H9 (cell line): Measurements from ENCODE around the gene DPP10. TPM values are rescaled to one million over a fixed set of nuclear protein-coding genes. Genes with fewer than 3 reads are reported as not detected.

ENCODE experiments used
- DNase-seq: peaks from one replicate; pipeline ENCODE4 v3.0.0-alpha.2; 2017
- H2AFZ ChIP-seq: one replicate; pipeline ENCODE4 v1.6.1; 2013; ENCODE audit warnings: mild to moderate bottlenecking, low read length, control low read depth, moderate library complexity
- H2AK5ac ChIP-seq: 2 replicates; pipeline ENCODE4 v1.6.1; 2013; ENCODE audit warnings: low read length, control low read depth, mixed read lengths; ENCODE audit not compliant: insufficient read length
- H2BK120ac ChIP-seq: one replicate; pipeline ENCODE4 v1.6.1; 2013; ENCODE audit warnings: low read depth, mild to moderate bottlenecking, low read length, control low read depth, inconsistent platforms; ENCODE audit not compliant: poor library complexity, severe bottlenecking
- H2BK12ac ChIP-seq: 2 replicates; pipeline ENCODE4 v1.6.1; 2013; ENCODE audit warnings: low read length, control low read depth, mixed read lengths, low read depth; ENCODE audit not compliant: insufficient read length
- H2BK15ac ChIP-seq: 2 replicates; pipeline ENCODE4 v1.6.1; 2013; ENCODE audit warnings: low read depth, low read length, control low read depth
- H2BK20ac ChIP-seq: one replicate; pipeline ENCODE4 v1.6.1; 2013; ENCODE audit warnings: low read depth, mild to moderate bottlenecking, low read length, control low read depth, inconsistent platforms; ENCODE audit not compliant: poor library complexity, severe bottlenecking
- H2BK5ac ChIP-seq: 2 replicates; pipeline ENCODE4 v1.6.1; 2013; ENCODE audit warnings: low read length, control low read depth, mixed read lengths; ENCODE audit not compliant: insufficient read length
- H3K14ac ChIP-seq: 2 replicates; pipeline ENCODE4 v1.6.1; 2013; ENCODE audit warnings: low read length, control low read depth; ENCODE audit not compliant: insufficient read depth
- H3K18ac ChIP-seq: 2 replicates; pipeline ENCODE4 v1.6.1; 2013; ENCODE audit warnings: low read depth, mild to moderate bottlenecking, mixed read lengths, low read length, control low read depth; ENCODE audit not compliant: insufficient read length
- H3K23ac ChIP-seq: 2 replicates; pipeline ENCODE4 v1.6.1; 2013; ENCODE audit warnings: low read length, control low read depth, mixed read lengths, low read depth; ENCODE audit not compliant: insufficient read length
- H3K23me2 ChIP-seq: 2 replicates; pipeline ENCODE4 v1.6.1; 2013; ENCODE audit warnings: low read depth, mild to moderate bottlenecking, mixed read lengths, low read length, control low read depth; ENCODE audit not compliant: insufficient read length, poor library complexity, severe bottlenecking
- H3K27ac ChIP-seq: 2 replicates; pipeline ENCODE4 v1.5.1; 2013; ENCODE audit warnings: low read length, control low read depth, mixed read lengths, low read depth; ENCODE audit not compliant: insufficient read length
- H3K27me3 ChIP-seq: 2 replicates; pipeline ENCODE4 v1.6.1; 2013; ENCODE audit warnings: low read length, control low read depth, inconsistent platforms; ENCODE audit not compliant: insufficient read depth
- H3K4ac ChIP-seq: 2 replicates; pipeline ENCODE4 v1.6.1; 2013; ENCODE audit warnings: low read depth, mild to moderate bottlenecking, control low read depth, inconsistent platforms, low read length, moderate library complexity
- H3K4me1 ChIP-seq: 2 replicates; pipeline ENCODE4 v1.6.1; 2013; ENCODE audit warnings: low read length, control low read depth, inconsistent platforms; ENCODE audit not compliant: insufficient read depth
- H3K4me2 ChIP-seq: 2 replicates; pipeline ENCODE4 v1.6.1; 2013; ENCODE audit warnings: low read length, control low read depth, mixed read lengths; ENCODE audit not compliant: insufficient read length, insufficient read depth
- H3K56ac ChIP-seq: 2 replicates; pipeline ENCODE4 v1.6.1; 2013; ENCODE audit warnings: low read depth, mild to moderate bottlenecking, mixed read lengths, low read length, control low read depth; ENCODE audit not compliant: insufficient read length
- H3K79me1 ChIP-seq: 2 replicates; pipeline ENCODE4 v1.6.1; 2013; ENCODE audit warnings: low read depth, mild to moderate bottlenecking, moderate library complexity, low read length, control low read depth, inconsistent platforms; ENCODE audit not compliant: insufficient read depth, poor library complexity, severe bottlenecking
- H3K79me2 ChIP-seq: 2 replicates; pipeline ENCODE4 v1.6.1; 2013; ENCODE audit warnings: low read length, control low read depth, inconsistent platforms; ENCODE audit not compliant: insufficient read depth
- H3K9ac ChIP-seq: 2 replicates; pipeline ENCODE4 v1.6.1; 2013; ENCODE audit warnings: low read length, control low read depth, mixed read lengths; ENCODE audit not compliant: insufficient read length; ENCODE audit errors: extremely low read depth
- H3K9me3 ChIP-seq: one replicate; pipeline ENCODE4 v1.6.1; 2013; ENCODE audit warnings: low read depth, low read length, inconsistent platforms; ENCODE audit not compliant: control insufficient read depth
- H3T11ph ChIP-seq: one replicate; pipeline ENCODE4 v1.6.1; 2013; ENCODE audit warnings: mild to moderate bottlenecking, low read length, control low read depth, inconsistent platforms
- H4K20me1 ChIP-seq: one replicate; pipeline ENCODE4 v1.6.1; 2013; ENCODE audit not compliant: control insufficient read depth, insufficient read length, insufficient read depth
- H4K5ac ChIP-seq: 2 replicates; pipeline ENCODE4 v1.6.1; 2013; ENCODE audit warnings: low read depth, mild to moderate bottlenecking, mixed read lengths, low read length, control low read depth; ENCODE audit not compliant: insufficient read length
- H4K8ac ChIP-seq: replicated peaks from 2 replicates; pipeline ENCODE4 v1.6.1; 2013; ENCODE audit warnings: low read length, control low read depth, mixed read lengths, low read depth; ENCODE audit not compliant: insufficient read length
- H4K91ac ChIP-seq: 2 replicates; pipeline ENCODE4 v1.6.1; 2013; ENCODE audit warnings: low read depth, mild to moderate bottlenecking, moderate library complexity, mixed read lengths, low read length, control low read depth; ENCODE audit not compliant: insufficient read length
- H3K27ac Mint-ChIP-seq, 3 experiments: 2 replicates in 2 of 3; 3 replicates in 1 of 3; pipeline ENCODE4 v1.8.0; 2020 to 2021; ENCODE audit warnings: mixed read lengths in 3 of 3, mild to moderate bottlenecking in 1 of 3, moderate library complexity in 1 of 3
- H3K27me3 Mint-ChIP-seq: 2 replicates; pipeline ENCODE4 v1.8.0; 2021; ENCODE audit warnings: low read depth, mild to moderate bottlenecking, moderate library complexity, mixed read lengths
- H3K36me3 Mint-ChIP-seq, 3 experiments: 2 replicates in 2 of 3; 3 replicates in 1 of 3; pipeline ENCODE4 v1.8.0; 2020 to 2021; ENCODE audit warnings: low read depth in 3 of 3, mixed read lengths in 3 of 3; ENCODE audit not compliant: insufficient read depth in 1 of 3
- H3K4me1 Mint-ChIP-seq, 2 experiments: 2 replicates each; pipeline ENCODE4 v1.8.0; 2020; ENCODE audit warnings: mixed read lengths in 2 of 2
- H3K4me3 Mint-ChIP-seq, 2 experiments: 2 replicates in 1 of 2; 3 replicates in 1 of 2; pipeline ENCODE4 v1.8.0; 2020 to 2021; ENCODE audit warnings: mild to moderate bottlenecking in 2 of 2, mixed read lengths in 2 of 2, moderate library complexity in 1 of 2
- H3K9me3 Mint-ChIP-seq, 2 experiments: 2 replicates in 1 of 2; 3 replicates in 1 of 2; pipeline ENCODE4 v1.8.0; 2020; ENCODE audit warnings: mild to moderate bottlenecking in 2 of 2, mixed read lengths in 2 of 2, moderate library complexity in 1 of 2
- WGBS: extraction: QIAGEN DNeasy Blood & Tissue Kit; methylation state at CpG from one replicate; pipeline ENCODE4 v1.1.7; 2013; ENCODE audit warnings: missing lambda C conversion rate, low lambda C conversion rate, mixed read lengths; ENCODE audit not compliant: insufficient read length; ENCODE audit errors: extremely low coverage; 5-methylcytosine and 5-hydroxymethylcytosine counted together
- total RNA-seq: library from RNA; stranded (reverse); gene quantifications from 2 replicates; pipeline ENCODE4 v1.2.1, GENCODE V29; 2021
- TF ChIP-seq, protein P1 (sequence below): fragments of 200-600 bp; sonication (generic); conservative IDR thresholded peaks from 3 replicates; pipeline ENCODE4 v1.8.0; 2021; ENCODE audit warnings: antibody characterized with exemption, mild to moderate bottlenecking

DPP10 gene
- total RNA-seq, 1 experiment from 2014 or later = 11.3 TPM

DNA sequence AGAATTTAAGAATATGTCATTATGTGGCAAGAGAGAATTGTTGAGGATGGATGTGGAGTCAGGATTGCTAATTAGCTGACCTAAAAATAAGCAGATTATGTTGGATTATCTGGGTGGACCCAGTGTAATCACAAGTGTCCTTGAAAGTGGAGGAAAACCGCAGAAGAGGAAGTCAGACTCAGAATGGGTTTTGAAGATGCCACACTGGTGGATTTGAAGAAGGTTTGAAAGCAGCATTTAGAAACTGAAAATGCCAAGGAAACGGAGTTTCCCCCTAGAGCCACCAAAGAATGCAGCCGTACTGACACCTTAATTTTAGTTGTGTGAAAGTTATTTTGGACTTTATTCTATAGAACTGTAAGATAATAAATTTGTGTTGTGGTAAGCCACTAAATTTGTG lies 41.6 kb upstream of the DPP10 start:
- Histone ChIP-seq H3T11ph (no peak overlapping the region), H2BK5ac (no peak overlapping the region), H2BK20ac (no peak overlapping the region), H3K79me2 (no peaks in the 10 kb centered on the region), H4K20me1 (no peaks in the 10 kb centered on the region), H3K9ac (no peak overlapping the region), H3K14ac (no peak overlapping the region), H2BK15ac (no peak overlapping the region), H3K79me1 (no peaks in the 10 kb centered on the region), H4K91ac (no peak overlapping the region), H3K4me2 (no peak overlapping the region), H2BK120ac (no peak overlapping the region), H3K9me3 (no peaks in the 10 kb centered on the region), H3K56ac (no peak overlapping the region), H3K4me1 (no peaks in the 10 kb centered on the region), H3K27ac (no peak overlapping the region), H4K5ac (no peak overlapping the region), H3K23ac (no peak overlapping the region), H4K8ac (no peak overlapping the region), H2BK12ac (no peak overlapping the region), H3K18ac (no peak overlapping the region), H3K23me2 (no peaks in the 10 kb centered on the region), H2AFZ (no peak overlapping the region), H2AK5ac (no peak overlapping the region), H3K27me3 (no peaks in the 10 kb centered on the region), H3K4ac (no peak overlapping the region)
- Mint-ChIP-seq H3K27me3 (peaks cover 2% of the 10 kb centered on the region), H3K4me3 (no peak overlapping the region), H3K36me3 (no peaks in the 10 kb centered on the region; a peak in 1 of 7 replicates), H3K9me3 (peaks cover 5 to 8% of the 10 kb centered on the region in 2 experiments; a peak in 2 of 5 replicates), H3K4me1 (no peaks in the 10 kb centered on the region), H3K27ac (no peak overlapping the region)
- TF ChIP-seq, protein P1, sequence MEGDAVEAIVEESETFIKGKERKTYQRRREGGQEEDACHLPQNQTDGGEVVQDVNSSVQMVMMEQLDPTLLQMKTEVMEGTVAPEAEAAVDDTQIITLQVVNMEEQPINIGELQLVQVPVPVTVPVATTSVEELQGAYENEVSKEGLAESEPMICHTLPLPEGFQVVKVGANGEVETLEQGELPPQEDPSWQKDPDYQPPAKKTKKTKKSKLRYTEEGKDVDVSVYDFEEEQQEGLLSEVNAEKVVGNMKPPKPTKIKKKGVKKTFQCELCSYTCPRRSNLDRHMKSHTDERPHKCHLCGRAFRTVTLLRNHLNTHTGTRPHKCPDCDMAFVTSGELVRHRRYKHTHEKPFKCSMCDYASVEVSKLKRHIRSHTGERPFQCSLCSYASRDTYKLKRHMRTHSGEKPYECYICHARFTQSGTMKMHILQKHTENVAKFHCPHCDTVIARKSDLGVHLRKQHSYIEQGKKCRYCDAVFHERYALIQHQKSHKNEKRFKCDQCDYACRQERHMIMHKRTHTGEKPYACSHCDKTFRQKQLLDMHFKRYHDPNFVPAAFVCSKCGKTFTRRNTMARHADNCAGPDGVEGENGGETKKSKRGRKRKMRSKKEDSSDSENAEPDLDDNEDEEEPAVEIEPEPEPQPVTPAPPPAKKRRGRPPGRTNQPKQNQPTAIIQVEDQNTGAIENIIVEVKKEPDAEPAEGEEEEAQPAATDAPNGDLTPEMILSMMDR = no peak
- DNase-seq = no peak
- no CpG with 5 or more reads among the region's 3 CpGs for WGBS
